RWPE2 (cell line): ENCODE data around the gene EIF4G1.

ENCODE experiments used
- ATAC-seq: fragments of 200-7000 bp; cut with Tn5 transposase; 3 replicates; pipeline ENCODE4 v1.9.1; 2021; ENCODE audit warnings: low read depth
- DNase-seq: peaks from one replicate; pipeline ENCODE4 v3.0.0-alpha.2; 2020; ENCODE audit warnings: low spot score
- H3K27ac ChIP-seq: fragments of 450-650 bp; 2 replicates; pipeline ENCODE4 v1.5.1; 2017; ENCODE audit warnings: mild to moderate bottlenecking; ENCODE audit not compliant: poor library complexity, severe bottlenecking
- H3K27me3 ChIP-seq: fragments of 250-450 bp; sonication (Bioruptor Pico); 2 replicates; pipeline ENCODE4 v1.5.1; 2021; ENCODE audit warnings: mild to moderate bottlenecking, moderate library complexity; ENCODE audit not compliant: insufficient read depth, poor library complexity, severe bottlenecking
- H3K36me3 ChIP-seq: fragments of 250-450 bp; sonication (Bioruptor Pico); 2 replicates; pipeline ENCODE4 v1.5.1; 2020; ENCODE audit warnings: low read depth, mild to moderate bottlenecking, moderate library complexity
- H3K4me1 ChIP-seq: fragments of 250-450 bp; sonication (Bioruptor Pico); 2 replicates; pipeline ENCODE4 v1.5.1; 2021; ENCODE audit warnings: mild to moderate bottlenecking, moderate library complexity; ENCODE audit not compliant: insufficient read depth, poor library complexity, severe bottlenecking
- H3K4me3 ChIP-seq: fragments of 250-450 bp; sonication (Bioruptor Pico); 2 replicates; pipeline ENCODE4 v1.5.1; 2021; ENCODE audit warnings: mild to moderate bottlenecking, moderate library complexity; ENCODE audit not compliant: severe bottlenecking
- H3K9me3 ChIP-seq: fragments of 250-450 bp; sonication (Bioruptor Pico); 2 replicates; pipeline ENCODE4 v1.5.1; 2021; ENCODE audit warnings: mild to moderate bottlenecking, moderate library complexity; ENCODE audit not compliant: severe bottlenecking
- CTCF ChIP-seq: fragments of 450-650 bp; IDR thresholded peaks from one replicate; pipeline ENCODE4 v1.5.1; 2017; ENCODE audit warnings: mild to moderate bottlenecking, moderate library complexity; ENCODE audit not compliant: poor library complexity, severe bottlenecking

EIF4G1 gene

GRCh38 chr3:184354121-184354728, 39.8 kb downstream of the EIF4G1 start:
- DNase-seq (peak; percentile 48), ATAC-seq (0 out of 3 replicates have a peak, but pooled peaks have one; percentile 35)
- Histone ChIP-seq H3K9me3 (no peaks in the 10 kb centered on the region), H3K27ac (no peak overlapping the region), H3K36me3 (peaks cover 26% of the 10 kb centered on the region), H3K27me3 (no peaks in the 10 kb centered on the region), H3K4me1 (no peaks in the 10 kb centered on the region), H3K4me3 (no peak overlapping the region)
- peak; percentile 62 for TF ChIP-seq CTCF

- peak; percentile 44 for DNase-seq
- ATAC-seq: no peak
- Histone ChIP-seq H3K9me3 (no peaks in the 10 kb centered on the region), H3K36me3 (peaks cover 26% of the 10 kb centered on the region), H3K27ac (no peak overlapping the region), H3K4me1 (no peaks in the 10 kb centered on the region), H3K27me3 (no peaks in the 10 kb centered on the region), H3K4me3 (no peak overlapping the region)
- no peak for TF ChIP-seq CTCF
These were observed 40.3 kb downstream of the EIF4G1 start for GRCh38 chr3:184354754-184355153.

GRCh38 chr3:184355261-184356040, 41.0 kb downstream of the EIF4G1 start:
- Histone ChIP-seq H3K27me3 (no peaks in the 10 kb centered on the region), H3K4me1 (no peaks in the 10 kb centered on the region), H3K27ac (no peak overlapping the region), H3K4me3 (no peak overlapping the region), H3K36me3 (peaks cover 26% of the 10 kb centered on the region), H3K9me3 (no peaks in the 10 kb centered on the region)
- ATAC-seq (no peak), DNase-seq (peak; percentile 34)
- no peak for TF ChIP-seq CTCF

GRCh38 chr3:184357248-184358123, 43.1 kb downstream of the EIF4G1 start:
- ATAC-seq (no peak), DNase-seq (peak; percentile 46)
- TF ChIP-seq CTCF: no peak
- Histone ChIP-seq H3K27me3 (no peaks in the 10 kb centered on the region), H3K27ac (no peak overlapping the region), H3K4me1 (no peaks in the 10 kb centered on the region), H3K9me3 (no peaks in the 10 kb centered on the region), H3K4me3 (no peak overlapping the region), H3K36me3 (peaks cover 21% of the 10 kb centered on the region)
